NCI-H446 treated with DMSO at 0.1 percent for 48 hours (cell line): ENCODE measurements around the gene DLG2.
"Not testable (repeated sequence)": the region's sequence is repeated elsewhere in the genome, so short reads cannot be mapped to it uniquely, and the experiment has no call there.

Source experiments
- DNase-seq: peaks from one replicate; lab custom pipeline; 2025; lab: John Stamatoyannopoulos, UW

DLG2 gene

GRCh38 chr11:83629775-83630174 lies 1997.4 kb downstream of the DLG2 start:
- no peak for DNase-seq

- DNase-seq, result peak; percentile 43
These were observed 1998.4 kb downstream of the DLG2 start for GRCh38 chr11:83628622-83629355.

- no peak for DNase-seq
These were observed 2001.8 kb downstream of the DLG2 start for GRCh38 chr11:83625336-83625735.

GRCh38 chr11:83617671-83618070 lies 2009.5 kb downstream of the DLG2 start:
- no peak for DNase-seq

- no peak for DNase-seq
These were observed 2013.4 kb downstream of the DLG2 start for GRCh38 chr11:83613767-83614121.

- DNase-seq, result peak; percentile 41
These were observed 2014.0 kb downstream of the DLG2 start for GRCh38 chr11:83612891-83613766.

- DNase-seq, result no peak
These were observed 2015.5 kb downstream of the DLG2 start for GRCh38 chr11:83611600-83611999.

GRCh38 chr11:83611031-83611430 lies 2016.1 kb downstream of the DLG2 start:
- peak; percentile 50 for DNase-seq

- DNase-seq, result peak; percentile 92
These were observed 2018.0 kb downstream of the DLG2 start for GRCh38 chr11:83609191-83609590.

- DNase-seq, result no peak
These were observed 2018.6 kb downstream of the DLG2 start for GRCh38 chr11:83608571-83608970.

GRCh38 chr11:83601914-83602527 lies 2025.1 kb downstream of the DLG2 start:
- no peak for DNase-seq

- no peak for DNase-seq
These were observed 2025.8 kb downstream of the DLG2 start for GRCh38 chr11:83601201-83601913.

- peak; percentile 42 for DNase-seq
These were observed 2026.5 kb downstream of the DLG2 start for GRCh38 chr11:83600661-83601060.

- no peak for DNase-seq
These were observed 2028.1 kb downstream of the DLG2 start for GRCh38 chr11:83599066-83599465.

- not testable (repeated sequence) for DNase-seq
These were observed 2039.3 kb downstream of the DLG2 start for GRCh38 chr11:83587797-83588196.

GRCh38 chr11:83583757-83584366 lies 2043.3 kb downstream of the DLG2 start:
- peak; percentile 18 for DNase-seq

GRCh38 chr11:83574519-83574918 lies 2052.6 kb downstream of the DLG2 start:
- DNase-seq, result no peak

- DNase-seq, result no peak
These were observed 2054.3 kb downstream of the DLG2 start for GRCh38 chr11:83572581-83573496.

- no peak for DNase-seq
These were observed 2055.8 kb downstream of the DLG2 start for GRCh38 chr11:83571302-83571701.

GRCh38 chr11:83569134-83569805 lies 2057.9 kb downstream of the DLG2 start:
- DNase-seq, result no peak
